Mucosa of descending colon (tissue), 3 donors: Measurements from ENCODE around the gene PBX1. TPM values are rescaled to one million over a fixed set of nuclear protein-coding genes. Genes with fewer than 3 reads are reported as not detected.

Source experiments
- ATAC-seq: fragments of 200-7000 bp; cut with Tn5 transposase; one replicate; pipeline ENCODE4 v1.9.1; 2020; ENCODE audit warnings: mild to moderate bottlenecking, moderate library complexity
- DNase-seq, 3 donors: peaks; one replicate each; pipeline ENCODE4 v3.0.0-alpha.2; 2020
- H3K36me3 ChIP-seq: fragments of 200-600 bp; one replicate; pipeline ENCODE4 v1.8.0; 2021; ENCODE audit warnings: low read depth, mild to moderate bottlenecking
- H3K4me1 ChIP-seq: fragments of 200-600 bp; one replicate; pipeline ENCODE4 v1.8.0; 2021; ENCODE audit warnings: low read depth, mild to moderate bottlenecking
- H3K4me3 ChIP-seq: fragments of 200-600 bp; one replicate; pipeline ENCODE4 v1.8.0; 2021; ENCODE audit warnings: mild to moderate bottlenecking
- H3K9me3 ChIP-seq: fragments of 200-600 bp; one replicate; pipeline ENCODE4 v1.8.0; 2021; ENCODE audit warnings: mild to moderate bottlenecking
- CTCF ChIP-seq: fragments of 200-600 bp; IDR thresholded peaks from one replicate; pipeline ENCODE4 v1.8.0; 2022; ENCODE audit warnings: antibody characterized with exemption, mild to moderate bottlenecking
- intact Hi-C, 2 donors: fragments of 100-400 bp; cut with DNase I in 1 of 2; cut with micrococcal nuclease in 1 of 2; formaldehyde crosslinking; loops; one replicate each; pipeline versions ENCODE4 v1.11.0 to v1.11.1; 2022; cut with DNase I, micrococcal nuclease
- total RNA-seq, 3 donors: library from RNA; stranded (reverse); fragmentation: NEBNext Ultra II Directional in 2 of 3; extraction: Animal tissue kit (Norgen Biotek cat#: 25700) in 2 of 3; gene quantifications; one replicate each; pipeline versions ENCODE4 v1.2.1 to v1.2.4, GENCODE V29; 2021 to 2023
- donor health status: DM: no; HTN: no; CAD: no; lungs with moderate emphysema.
- donor health status: DM: no; HTN: no; CAD: no.
- donor health status: DM: no; HTN: yes; CAD: no.

Gene PBX1
- total RNA-seq, 3 donors from 2014 or later = 52.6 to 182 (median 82.8) TPM

- H3K36me3 ChIP-seq = no peaks in the 10 kb centered on the region
- ATAC-seq = no peak
- H3K9me3 ChIP-seq = no peaks in the 10 kb centered on the region
- DNase-seq = no peak
- H3K4me3 ChIP-seq = no peak overlapping the region
- intact Hi-C loops = no loop called here
- no peak for TF ChIP-seq CTCF
- peaks cover 51% of the 10 kb centered on the region for H3K4me1 ChIP-seq
Measured at GRCh38 chr1:164709126-164709525, 150.1 kb downstream of the PBX1 start.

- intact Hi-C loops = no loop called here
- no peak for TF ChIP-seq CTCF
- Histone ChIP-seq H3K4me3 (no peak overlapping the region), H3K4me1 (peaks cover 49% of the 10 kb centered on the region), H3K36me3 (no peaks in the 10 kb centered on the region), H3K9me3 (no peaks in the 10 kb centered on the region)
- ATAC-seq = no peak
- DNase-seq = no peak
Measured at GRCh38 chr1:164709541-164710278, 150.7 kb downstream of the PBX1 start.

- peak in 1 of 3 donors; percentile 57 for DNase-seq
- Histone ChIP-seq H3K36me3 (no peaks in the 10 kb centered on the region), H3K4me3 (no peak overlapping the region), H3K9me3 (no peaks in the 10 kb centered on the region), H3K4me1 (peaks cover 24% of the 10 kb centered on the region)
- intact Hi-C loops = no loop called here
- ATAC-seq = peak; percentile 83
- TF ChIP-seq CTCF = no peak
Measured at GRCh38 chr1:164712131-164713036, 153.4 kb downstream of the PBX1 start.

GRCh38 chr1:164713456-164714207, 154.6 kb downstream of the PBX1 start:
- Histone ChIP-seq H3K4me3 (no peak overlapping the region), H3K36me3 (no peaks in the 10 kb centered on the region), H3K9me3 (no peaks in the 10 kb centered on the region), H3K4me1 (peaks cover 14% of the 10 kb centered on the region)
- DNase-seq (no peak), ATAC-seq (no peak)
- intact Hi-C loops = no loop called here
- TF ChIP-seq CTCF = no peak

GRCh38 chr1:164716992-164717703, 158.2 kb downstream of the PBX1 start:
- no peak for TF ChIP-seq CTCF
- DNase-seq (no peak), ATAC-seq (peak; percentile 41)
- H3K36me3 ChIP-seq = no peaks in the 10 kb centered on the region
- H3K4me3 ChIP-seq = no peak overlapping the region
- intact Hi-C loops = no loop called here
- no peaks in the 10 kb centered on the region for H3K9me3 ChIP-seq
- peaks cover 12% of the 10 kb centered on the region for H3K4me1 ChIP-seq
